Esophagus squamous epithelium (tissue), 4 donors: Measurements from ENCODE around the gene CGB2.

Source experiments
- CTCF ChIP-seq, 6 experiments: fragments of 450-650 bp in 4 of 6; fragments of 200-600 bp in 2 of 6; sonication (generic) in 2 of 6; IDR thresholded peaks; one replicate each; pipeline ENCODE4 v1.5.1; 2016 to 2019; ENCODE audit warnings: antibody characterized with exemption in 6 of 6, mild to moderate bottlenecking in 4 of 6, moderate library complexity in 4 of 6
- POLR2A ChIP-seq, 4 donors: fragments of 450-650 bp; IDR thresholded peaks; one replicate each; pipeline ENCODE4 v1.6.1; 2017; ENCODE audit warnings: antibody characterized with exemption in 4 of 4, mild to moderate bottlenecking in 4 of 4, moderate library complexity in 3 of 4

- TF ChIP-seq CTCF (IDR thresholded peaks at IDR 0.05): no peak
- TF ChIP-seq POLR2A (IDR thresholded peaks at IDR 0.05): no peak
Observed at GRCh38 chr19:49071860-49072547, 40.3 kb downstream of the CGB2 start.
